Activated naive CD8-positive, alpha-beta T cell treated with anti-CD3 and anti-CD28 coated beads, Interleukin-2, amount 50 U/mL, for 24 hours (primary cell): ENCODE measurements around the gene NUMB.

Experiments
- ATAC-seq: fragments of 150-1000 bp; cut with Tn5 transposase; one replicate; pipeline ENCODE4 v1.10.0; 2021
- DNase-seq: peaks from one replicate; pipeline ENCODE4 v3.0.0; 2021
- H3K27ac Mint-ChIP-seq: one replicate; pipeline ENCODE4 v1.8.0; 2021; ENCODE audit warnings: mild to moderate bottlenecking, mixed read lengths
- H3K27me3 Mint-ChIP-seq: one replicate; pipeline ENCODE4 v1.8.0; 2021; ENCODE audit warnings: mixed read lengths
- H3K36me3 Mint-ChIP-seq: one replicate; pipeline ENCODE4 v1.8.0; 2021; ENCODE audit warnings: low read depth, mixed read lengths
- H3K4me1 Mint-ChIP-seq: one replicate; pipeline ENCODE4 v1.8.0; 2021; ENCODE audit warnings: mixed read lengths
- H3K4me3 Mint-ChIP-seq: one replicate; pipeline ENCODE4 v1.8.0; 2021; ENCODE audit warnings: mild to moderate bottlenecking, moderate library complexity, mixed read lengths
- H3K9me3 Mint-ChIP-seq: one replicate; pipeline ENCODE4 v1.8.0; 2021; ENCODE audit warnings: mixed read lengths

NUMB gene

DNA sequence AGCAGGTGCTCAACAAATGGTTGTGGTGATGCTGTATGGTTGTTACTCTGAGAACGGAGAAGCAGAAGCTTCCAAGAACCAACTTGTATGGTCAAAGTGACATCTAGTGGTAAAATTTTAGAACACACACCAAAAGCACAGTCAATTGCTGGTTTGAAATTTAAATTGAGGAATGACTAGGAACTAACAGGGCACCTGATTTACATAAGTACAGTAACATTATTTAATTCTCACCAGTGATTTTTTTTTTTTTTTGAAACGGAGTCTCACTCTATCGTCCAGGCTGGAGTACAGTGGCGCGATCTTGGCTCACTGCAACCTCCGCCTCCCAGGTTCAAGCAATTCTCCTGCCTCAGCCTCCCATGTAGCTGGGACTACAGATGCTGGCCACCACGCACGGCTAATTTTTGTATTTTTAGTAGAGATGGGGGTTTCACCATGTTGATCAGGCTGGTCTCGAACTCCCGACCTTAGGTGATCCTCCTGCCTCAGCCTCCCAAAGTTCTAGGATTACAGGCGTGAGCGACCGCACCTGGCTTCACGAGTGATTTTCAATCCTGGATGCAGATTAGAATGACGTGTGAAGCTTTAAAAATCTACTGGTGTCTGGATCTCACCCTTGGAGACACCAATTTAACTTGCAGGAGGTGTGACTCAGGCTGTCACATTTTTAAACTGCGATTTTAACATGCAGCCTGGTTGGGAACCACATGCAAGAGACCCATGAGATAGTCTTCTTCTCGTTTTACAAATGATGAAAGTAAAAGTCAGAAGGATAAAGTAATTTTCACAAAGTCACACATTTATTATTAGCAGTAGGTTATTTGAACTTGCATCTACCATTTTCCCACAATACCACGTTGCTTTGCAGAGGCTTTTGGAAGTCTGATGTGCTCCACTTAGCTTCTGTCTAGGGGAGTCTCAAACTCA, 14.1 kb upstream of the NUMB start:
- Mint-ChIP-seq H3K9me3 (no peaks in the 10 kb centered on the region), H3K4me3 (no peak overlapping the region), H3K27ac (no peak overlapping the region), H3K36me3 (no peaks in the 10 kb centered on the region), H3K4me1 (peaks cover 15% of the 10 kb centered on the region), H3K27me3 (no peaks in the 10 kb centered on the region)
- no peak for DNase-seq
- no peak for ATAC-seq

GRCh38 chr14:73471582-73472184, 13.3 kb upstream of the NUMB start:
- ATAC-seq (no peak), DNase-seq (no peak)
- Mint-ChIP-seq H3K4me3 (no peak overlapping the region), H3K4me1 (peaks cover 22% of the 10 kb centered on the region), H3K9me3 (no peaks in the 10 kb centered on the region), H3K27ac (no peak overlapping the region), H3K36me3 (no peaks in the 10 kb centered on the region), H3K27me3 (no peaks in the 10 kb centered on the region)

DNA sequence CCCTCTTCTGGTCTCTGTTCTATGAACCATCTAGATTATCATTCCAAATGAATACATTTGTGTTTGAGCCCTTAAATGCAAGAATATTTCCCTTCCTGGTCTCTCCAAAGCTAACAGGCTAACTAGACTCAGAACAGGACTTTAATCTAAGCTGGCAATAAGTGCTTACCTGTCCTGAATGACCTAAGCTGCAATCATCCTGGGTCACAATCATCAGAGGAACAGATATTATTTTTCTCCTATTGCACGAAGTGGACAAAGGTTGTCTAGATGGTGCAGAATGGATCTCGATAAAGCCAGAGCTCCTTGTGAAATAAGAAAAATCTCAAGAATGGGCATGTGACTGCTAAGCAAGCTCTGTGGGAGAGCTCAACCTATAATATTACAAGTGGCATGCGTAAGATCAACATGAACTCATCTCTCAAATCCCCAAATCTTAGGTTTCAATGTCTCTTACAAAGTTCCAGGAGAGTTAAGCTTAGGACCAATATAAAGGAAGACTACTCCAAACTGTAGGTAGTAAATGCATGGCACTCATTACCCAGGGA, 10.6 kb upstream of the NUMB start:
- Mint-ChIP-seq H3K36me3 (no peaks in the 10 kb centered on the region), H3K27ac (no peak overlapping the region), H3K4me3 (no peak overlapping the region), H3K27me3 (no peaks in the 10 kb centered on the region), H3K9me3 (no peaks in the 10 kb centered on the region), H3K4me1 (peaks cover 47% of the 10 kb centered on the region)
- no peak for DNase-seq
- no peak for ATAC-seq

- DNase-seq (peak; percentile 46), ATAC-seq (peak; percentile 92)
- H3K27ac Mint-ChIP-seq = peak overlapping the region; percentile 95
- no peaks in the 10 kb centered on the region for H3K9me3 Mint-ChIP-seq
- H3K4me3 Mint-ChIP-seq = peak overlapping the region; percentile 73
- no peaks in the 10 kb centered on the region for H3K36me3 Mint-ChIP-seq
- no peaks in the 10 kb centered on the region for H3K27me3 Mint-ChIP-seq
- H3K4me1 Mint-ChIP-seq = peaks cover 56% of the 10 kb centered on the region
Observed at GRCh38 chr14:73467800-73468199, 9.5 kb upstream of the NUMB start.

DNA sequence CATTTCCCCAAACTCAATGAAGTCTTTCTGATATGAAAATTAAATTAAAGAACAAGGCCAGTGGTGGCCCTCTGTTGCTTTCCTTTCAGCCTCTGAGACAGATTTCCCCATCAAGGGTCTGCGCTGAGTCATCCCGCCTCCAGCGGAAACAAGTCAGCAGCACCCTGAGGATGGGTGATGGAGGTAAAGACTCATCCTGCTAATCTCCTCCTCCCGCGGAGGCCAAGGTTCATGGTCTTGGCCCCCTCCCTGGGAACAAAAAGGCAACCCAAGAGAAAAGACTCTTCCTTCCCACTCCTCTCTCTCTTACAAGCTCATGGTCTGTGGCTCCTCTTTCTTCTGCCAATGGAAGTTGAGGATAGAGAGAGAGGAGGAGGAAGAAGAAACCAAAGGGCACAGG, 9.0 kb upstream of the NUMB start:
- peak; percentile 74 for ATAC-seq
- peak overlapping the region; percentile 95 for H3K27ac Mint-ChIP-seq
- DNase-seq = peak; percentile 82
- H3K9me3 Mint-ChIP-seq = no peaks in the 10 kb centered on the region
- H3K27me3 Mint-ChIP-seq = no peaks in the 10 kb centered on the region
- peaks cover 59% of the 10 kb centered on the region for H3K4me1 Mint-ChIP-seq
- H3K36me3 Mint-ChIP-seq = no peaks in the 10 kb centered on the region
- H3K4me3 Mint-ChIP-seq = peak overlapping the region; percentile 73

- peaks cover 62% of the 10 kb centered on the region for H3K4me1 Mint-ChIP-seq
- DNase-seq (no peak), ATAC-seq (no peak)
- peak overlapping the region; percentile 95 for H3K27ac Mint-ChIP-seq
- H3K4me3 Mint-ChIP-seq = peak overlapping the region; percentile 73
- H3K36me3 Mint-ChIP-seq = no peaks in the 10 kb centered on the region
- H3K9me3 Mint-ChIP-seq = no peaks in the 10 kb centered on the region
- H3K27me3 Mint-ChIP-seq = no peaks in the 10 kb centered on the region
Observed at GRCh38 chr14:73466861-73467260, 8.5 kb upstream of the NUMB start.

GRCh38 chr14:73465823-73466532, 7.6 kb upstream of the NUMB start:
- DNase-seq = no peak
- H3K9me3 Mint-ChIP-seq = no peaks in the 10 kb centered on the region
- no peak overlapping the region for H3K4me3 Mint-ChIP-seq
- no peaks in the 10 kb centered on the region for H3K27me3 Mint-ChIP-seq
- peak overlapping the region; percentile 95 for H3K27ac Mint-ChIP-seq
- peaks cover 63% of the 10 kb centered on the region for H3K4me1 Mint-ChIP-seq
- no peak for ATAC-seq
- no peaks in the 10 kb centered on the region for H3K36me3 Mint-ChIP-seq

DNA sequence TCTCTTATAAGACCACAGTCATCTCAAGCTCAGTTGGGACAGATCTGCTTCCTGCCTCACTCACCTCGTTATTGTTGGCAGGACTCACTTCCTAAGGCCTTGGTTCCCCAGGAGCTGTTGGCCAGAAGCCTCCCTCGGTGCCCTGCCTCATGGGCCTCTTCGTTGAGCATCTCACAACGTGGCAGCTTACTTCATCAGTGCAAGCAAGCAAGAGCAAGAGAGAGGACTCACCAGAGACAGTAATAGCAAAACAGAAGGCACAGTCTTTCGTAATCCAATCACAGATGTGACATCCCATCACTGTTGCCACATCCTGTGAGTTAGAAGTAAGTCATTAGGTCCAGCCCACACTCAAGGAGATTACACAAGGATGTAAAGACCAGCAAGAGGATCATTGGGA, 5.1 kb upstream of the NUMB start:
- Mint-ChIP-seq H3K9me3 (no peaks in the 10 kb centered on the region), H3K27me3 (peaks cover 1% of the 10 kb centered on the region), H3K4me1 (peaks cover 81% of the 10 kb centered on the region), H3K4me3 (peak overlapping the region; percentile 53), H3K36me3 (peaks cover under 1% of the 10 kb centered on the region), H3K27ac (peak overlapping the region; percentile 80)
- ATAC-seq = peak; percentile 35
- DNase-seq = peak; percentile 43

DNA sequence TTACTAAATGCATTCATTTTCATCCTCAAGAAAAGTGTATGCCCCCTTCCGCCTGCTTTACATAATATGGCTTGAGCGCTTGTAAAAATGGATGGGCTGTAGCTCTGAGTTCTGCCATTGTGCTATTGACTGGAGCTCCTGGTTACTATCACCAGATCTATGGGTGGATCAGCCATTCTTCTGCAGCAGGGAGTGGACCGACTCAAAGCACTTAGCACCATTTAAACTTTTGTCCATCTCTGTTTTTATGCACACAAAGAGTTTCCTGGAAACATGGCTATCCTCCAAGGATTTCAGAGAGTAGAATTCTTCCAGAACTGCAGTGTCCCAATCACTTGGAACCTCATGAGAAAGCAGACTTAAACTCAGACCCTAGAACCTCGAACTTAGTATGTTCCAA, 4.5 kb upstream of the NUMB start:
- no peak for DNase-seq

DNA sequence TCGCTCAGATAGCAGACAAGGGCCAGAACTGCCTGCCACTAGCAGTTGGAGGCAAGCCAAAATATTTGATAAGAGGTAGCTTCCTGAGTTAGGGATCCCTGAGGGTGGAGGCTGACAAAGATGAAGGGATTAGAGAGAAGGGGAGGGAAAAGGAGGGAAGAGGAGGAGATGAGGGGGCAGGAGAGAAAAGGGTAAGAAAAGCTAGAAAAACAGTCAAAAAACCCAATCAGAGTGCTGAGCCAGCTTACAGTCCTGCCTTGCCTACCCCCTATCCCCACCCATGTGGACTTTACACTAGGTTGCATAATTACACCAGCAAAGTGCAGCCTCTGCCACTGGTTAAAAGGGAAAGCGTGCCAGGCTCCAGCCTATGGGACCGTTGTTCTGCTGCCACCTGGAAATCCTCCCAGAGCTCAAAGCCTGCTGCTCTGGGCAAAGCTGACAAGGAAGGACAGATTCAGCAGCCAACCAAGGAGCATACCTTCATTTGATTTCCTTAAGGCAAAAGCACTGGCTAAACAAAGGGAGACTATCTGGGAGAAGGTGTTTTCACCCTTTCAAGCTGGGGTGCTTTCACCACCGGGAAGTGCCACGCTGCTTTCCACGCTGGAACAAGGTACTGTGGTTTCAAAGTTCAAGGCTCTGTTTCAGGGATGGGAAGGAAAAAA, 3.8 kb upstream of the NUMB start:
- DNase-seq (no peak), ATAC-seq (no peak)
- Mint-ChIP-seq H3K36me3 (peaks cover 2% of the 10 kb centered on the region), H3K4me1 (peaks cover 74% of the 10 kb centered on the region), H3K9me3 (no peaks in the 10 kb centered on the region), H3K4me3 (no peak overlapping the region), H3K27me3 (peaks cover 2% of the 10 kb centered on the region), H3K27ac (no peak overlapping the region)

More for the DNA sequence above, 4.5 kb upstream of the NUMB start:
- Mint-ChIP-seq H3K4me3 (peak overlapping the region; percentile 53), H3K9me3 (no peaks in the 10 kb centered on the region), H3K27me3 (peaks cover 2% of the 10 kb centered on the region), H3K36me3 (peaks cover 2% of the 10 kb centered on the region), H3K4me1 (peaks cover 76% of the 10 kb centered on the region), H3K27ac (no peak overlapping the region)
- ATAC-seq = no peak

- Mint-ChIP-seq H3K27me3 (peaks cover 2% of the 10 kb centered on the region), H3K27ac (no peak overlapping the region), H3K9me3 (no peaks in the 10 kb centered on the region), H3K4me1 (peaks cover 74% of the 10 kb centered on the region), H3K4me3 (no peak overlapping the region), H3K36me3 (peaks cover 2% of the 10 kb centered on the region)
- DNase-seq (no peak), ATAC-seq (no peak)
Observed at GRCh38 chr14:73461478-73462047, 3.2 kb upstream of the NUMB start.

GRCh38 chr14:73460691-73461127, 2.4 kb upstream of the NUMB start:
- H3K4me1 Mint-ChIP-seq = peaks cover 74% of the 10 kb centered on the region
- H3K36me3 Mint-ChIP-seq = peaks cover 2% of the 10 kb centered on the region
- no peak overlapping the region for H3K27ac Mint-ChIP-seq
- no peak for DNase-seq
- H3K9me3 Mint-ChIP-seq = no peaks in the 10 kb centered on the region
- ATAC-seq = no peak
- peaks cover 2% of the 10 kb centered on the region for H3K27me3 Mint-ChIP-seq
- no peak overlapping the region for H3K4me3 Mint-ChIP-seq

- DNase-seq = no peak
- H3K27ac Mint-ChIP-seq = no peak overlapping the region
- H3K36me3 Mint-ChIP-seq = peaks cover 2% of the 10 kb centered on the region
- no peaks in the 10 kb centered on the region for H3K9me3 Mint-ChIP-seq
- peaks cover 75% of the 10 kb centered on the region for H3K4me1 Mint-ChIP-seq
- H3K27me3 Mint-ChIP-seq = peaks cover 2% of the 10 kb centered on the region
- no peak overlapping the region for H3K4me3 Mint-ChIP-seq
- ATAC-seq = no peak
Observed at GRCh38 chr14:73459959-73460358, 1.6 kb upstream of the NUMB start.

DNA sequence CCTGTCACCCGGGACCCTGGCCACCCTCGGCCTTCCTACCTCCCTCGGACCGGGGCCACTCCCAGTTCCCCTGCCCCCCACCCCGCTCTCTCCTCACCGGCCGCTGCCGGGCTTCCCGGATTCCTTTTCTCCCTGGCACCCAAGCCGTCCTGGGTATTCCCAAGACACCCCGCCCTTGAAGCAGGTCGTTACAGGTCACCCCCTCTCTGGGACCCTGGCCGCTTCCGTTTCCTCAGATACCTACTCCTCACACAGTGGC, 493 bp downstream of the NUMB start:
- DNase-seq (peak; percentile 18), ATAC-seq (no peak)
- peaks cover 2% of the 10 kb centered on the region for H3K36me3 Mint-ChIP-seq
- no peaks in the 10 kb centered on the region for H3K9me3 Mint-ChIP-seq
- H3K27me3 Mint-ChIP-seq = peaks cover 2% of the 10 kb centered on the region
- H3K4me3 Mint-ChIP-seq = peak overlapping the region; percentile 99
- H3K27ac Mint-ChIP-seq = peak overlapping the region; percentile 97
- peaks cover 62% of the 10 kb centered on the region for H3K4me1 Mint-ChIP-seq
